ENCODE results near the gene POC1B.
A peak's percentile ranks its signal among the peaks of the same experiment; 100 is the strongest.

The POC1B gene

GRCh38 chr12:89525824-89526770 is at the start of gene POC1B:
POC1B (minus strand) TSS chr12:89526047; CDS start chr12:89525895, 152 bp downstream.
- TF ChIP-seq CTCF (IDR thresholded peaks at IDR 0.05; ENCODE audit: low read depth, low read length), result no peak
- peak within 1 kb of the TSS; percentile 88 to 98 for H3K4me3 ChIP-seq (replicated peaks in 1 of 2; ENCODE audit: low read depth in 2 of 2, low read length in 2 of 2)
- DNase-seq (ENCODE audit: low read depth in 2 of 2), result peak; percentile 79 to 84

- no peak for DNase-seq (ENCODE audit: low read depth in 2 of 2)
- no peak overlapping the region for H3K4me3 ChIP-seq (replicated peaks in 1 of 2; ENCODE audit: low read depth in 2 of 2, low read length in 2 of 2)
- TF ChIP-seq CTCF (IDR thresholded peaks at IDR 0.05; ENCODE audit: low read depth, low read length), result no peak
These were observed 49.5 kb upstream of the POC1B start for GRCh38 chr12:89575374-89575773.

- DNase-seq (ENCODE audit: low read depth in 2 of 2), result peak; percentile 67 to 80
- TF ChIP-seq CTCF (IDR thresholded peaks at IDR 0.05; ENCODE audit: low read depth, low read length), result no peak
- no peak overlapping the region for H3K4me3 ChIP-seq (replicated peaks in 1 of 2; ENCODE audit: low read depth in 2 of 2, low read length in 2 of 2)
These were observed 48.9 kb upstream of the POC1B start for GRCh38 chr12:89574736-89575208.

DNA sequence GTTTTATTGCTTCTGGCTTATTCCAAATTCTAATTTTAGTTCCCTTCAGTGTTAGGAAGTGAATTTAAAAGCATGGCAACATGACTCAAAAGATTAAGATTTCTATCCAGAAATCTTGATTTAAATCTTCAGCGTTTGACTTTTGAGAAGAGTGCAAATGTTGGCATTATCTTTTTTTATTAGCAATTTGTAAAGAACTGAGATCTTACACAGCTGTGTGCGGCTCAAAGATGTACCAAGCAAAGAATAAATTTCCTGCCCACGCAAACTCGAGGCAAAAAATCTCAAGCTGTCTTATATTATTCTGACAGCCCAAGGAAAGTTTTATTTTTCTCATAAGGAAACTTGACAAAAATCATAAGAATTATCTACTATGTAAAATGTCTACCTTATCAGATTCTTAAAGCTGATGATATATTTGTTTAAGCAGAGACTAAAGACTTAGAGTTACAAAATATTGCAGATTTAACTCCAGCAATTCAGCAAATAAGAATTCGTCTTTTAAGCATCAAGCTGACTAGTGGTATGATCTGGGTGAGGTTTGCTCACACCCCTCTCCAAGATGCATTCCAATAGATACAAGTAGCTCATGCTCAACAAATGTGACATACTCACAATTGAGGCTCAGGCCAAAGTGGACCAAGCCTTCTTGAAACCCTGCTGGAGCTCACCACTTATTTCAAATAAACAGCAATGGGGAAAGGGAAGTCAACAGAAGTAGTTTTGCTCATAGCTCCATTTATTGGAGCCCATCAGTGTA is 47.4 kb upstream of the POC1B start:
- no peak for DNase-seq (ENCODE audit: low read depth in 2 of 2)
- no peak for TF ChIP-seq CTCF (IDR thresholded peaks at IDR 0.05; ENCODE audit: low read depth, low read length)
- no peak overlapping the region for H3K4me3 ChIP-seq (replicated peaks in 1 of 2; ENCODE audit: low read depth in 2 of 2, low read length in 2 of 2)

- no peak for TF ChIP-seq CTCF (IDR thresholded peaks at IDR 0.05; ENCODE audit: low read depth, low read length)
- peak; percentile 61 for DNase-seq (ENCODE audit: low read depth in 2 of 2)
These were observed 45.8 kb upstream of the POC1B start for GRCh38 chr12:89571491-89572195.

DNA sequence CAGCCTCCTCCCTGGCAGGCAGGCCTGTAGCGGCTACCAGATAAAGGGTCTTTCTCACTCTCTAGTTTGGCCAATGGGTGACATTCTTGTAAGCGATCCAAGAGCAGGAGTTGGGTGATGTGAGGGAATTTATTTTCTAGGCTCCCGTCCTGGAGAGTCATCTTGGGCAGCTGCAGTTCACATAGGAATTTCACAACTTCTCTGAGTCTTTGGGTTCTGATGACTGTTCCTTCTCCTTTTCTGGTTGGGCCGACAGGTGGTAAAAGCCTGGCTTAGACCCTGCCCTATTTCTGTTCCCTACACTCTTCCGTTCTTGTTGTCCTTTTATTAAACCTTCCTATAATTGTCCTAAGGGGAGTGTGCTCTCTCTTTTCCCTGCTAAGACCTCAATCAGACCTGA is 42.6 kb upstream of the POC1B start:
- DNase-seq (ENCODE audit: low read depth in 2 of 2), result no peak
- H3K4me3 ChIP-seq (replicated peaks in 1 of 2; ENCODE audit: low read depth in 2 of 2, low read length in 2 of 2), result no peak overlapping the region
- TF ChIP-seq CTCF (IDR thresholded peaks at IDR 0.05; ENCODE audit: low read depth, low read length), result no peak

More at GRCh38 chr12:89571491-89572195, 45.8 kb upstream of the POC1B start:
- H3K4me3 ChIP-seq (replicated peaks in 1 of 2; ENCODE audit: low read depth in 2 of 2, low read length in 2 of 2), result no peak overlapping the region

Measured in cardiac fibroblast (primary cell).